Measurements from ENCODE around the gene TMEM231. TPM values are rescaled to one million over a fixed set of nuclear protein-coding genes. Genes with fewer than 3 reads are reported as not detected.
A peak's percentile ranks its signal among the peaks of the same experiment; 100 is the strongest.
"Not testable (repeated sequence)": the region's sequence is repeated elsewhere in the genome, so short reads cannot be mapped to it uniquely, and the experiment has no call there.

TMEM231 gene
- total and polyA plus RNA-seq, 7 experiments from 2014 or later = 1.3 to 3.9 (median 2.7) TPM

GRCh38 chr16:75506574-75506973, 49.5 kb downstream of the TMEM231 start:
- Mint-ChIP-seq H3K4me3 (no peak overlapping the region), H3K27ac (no peak overlapping the region), H3K4me1 (no peaks in the 10 kb centered on the region), H3K9me3 (no peaks in the 10 kb centered on the region), H3K36me3 (no peaks in the 10 kb centered on the region), H3K27me3 (peaks cover 5 to 27% (median 11%) of the 10 kb centered on the region in 5 donors)
- DNase-seq (no peak), ATAC-seq (peak; percentile 81)
- POLR2A ChIA-PET = no interaction called here
- CTCF ChIA-PET = no interaction called here
- H3K27me3 ChIP-seq (ENCODE audit: control insufficient read depth in 2 of 2, insufficient read depth in 2 of 2, low read length in 2 of 2) = no peaks in the 10 kb centered on the region
- H3K36me3 ChIP-seq (ENCODE audit: control insufficient read depth in 2 of 3, insufficient read depth in 3 of 3, low read length in 3 of 3) = no peaks in the 10 kb centered on the region
- intact Hi-C loops (cut with micrococcal nuclease) = no loop called here
- no peak overlapping the region for H3K4me3 ChIP-seq (ENCODE audit: low read length)
- no peak overlapping the region for H3K27ac ChIP-seq (ENCODE audit: low read depth, low read length)
- no peaks in the 10 kb centered on the region for H3K9me3 ChIP-seq (ENCODE audit: control insufficient read depth in 2 of 3, low read length in 3 of 3)
- H3K4me1 ChIP-seq (ENCODE audit: control insufficient read depth in 2 of 2, insufficient read depth in 2 of 2, low read length in 2 of 2) = no peaks in the 10 kb centered on the region

GRCh38 chr16:75506107-75506506, 49.9 kb downstream of the TMEM231 start:
- POLR2A ChIA-PET = no interaction called here

DNA sequence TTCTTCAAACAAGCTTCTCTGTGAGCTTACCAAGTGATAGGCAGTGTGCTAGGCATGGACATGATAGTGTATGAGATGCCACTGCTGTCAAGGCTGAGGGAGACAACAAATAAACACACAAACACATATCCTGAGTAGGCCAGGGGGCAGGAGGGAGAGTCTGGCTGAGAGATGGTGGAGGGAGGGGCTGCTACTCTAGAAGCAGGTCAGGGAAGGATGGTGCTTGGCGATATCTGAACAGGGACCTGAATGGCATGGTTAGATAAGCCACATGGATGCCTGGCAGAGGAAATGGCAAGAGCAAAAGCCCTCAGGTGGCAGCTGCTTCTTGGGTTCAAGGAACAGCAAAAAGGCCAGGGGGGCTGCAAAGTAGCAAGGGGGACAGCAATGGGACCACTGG, 52.3 kb downstream of the TMEM231 start:
- ChIA-PET POLR2A (interaction anchor here (2.0 kb wide), 1 partner anchor 13 kb away, joined by 5 read pairs; no protein-coding TSS in a partner anchor), CTCF (no interaction called here)
- Histone ChIP-seq H3K27me3 (ENCODE audit: control insufficient read depth in 2 of 2, insufficient read depth in 2 of 2, low read length in 2 of 2) (no peaks in the 10 kb centered on the region), H3K36me3 (ENCODE audit: control insufficient read depth in 2 of 3, insufficient read depth in 3 of 3, low read length in 3 of 3) (no peaks in the 10 kb centered on the region), H3K9me3 (ENCODE audit: control insufficient read depth in 2 of 3, low read length in 3 of 3) (no peaks in the 10 kb centered on the region), H3K27ac (ENCODE audit: low read depth, low read length) (no peak overlapping the region), H3K4me1 (ENCODE audit: control insufficient read depth in 2 of 2, insufficient read depth in 2 of 2, low read length in 2 of 2) (no peaks in the 10 kb centered on the region), H3K4me3 (ENCODE audit: low read length) (no peak overlapping the region)
- no peaks in the 10 kb centered on the region for H3K4me1 Mint-ChIP-seq
- H3K27ac Mint-ChIP-seq = no peak overlapping the region
- H3K4me3 Mint-ChIP-seq = no peak overlapping the region
- intact Hi-C loops (cut with micrococcal nuclease) = no loop called here
- DNase-seq (no peak), ATAC-seq (no peak)
- H3K27me3 Mint-ChIP-seq = peaks cover 5 to 32% (median 11%) of the 10 kb centered on the region in 5 donors
- no peaks in the 10 kb centered on the region for H3K36me3 Mint-ChIP-seq
- no peaks in the 10 kb centered on the region for H3K9me3 Mint-ChIP-seq

More at GRCh38 chr16:75506107-75506506, 49.9 kb downstream of the TMEM231 start:
- Histone ChIP-seq H3K9me3 (ENCODE audit: control insufficient read depth in 2 of 3, low read length in 3 of 3) (no peaks in the 10 kb centered on the region), H3K36me3 (ENCODE audit: control insufficient read depth in 2 of 3, insufficient read depth in 3 of 3, low read length in 3 of 3) (no peaks in the 10 kb centered on the region), H3K27ac (ENCODE audit: low read depth, low read length) (no peak overlapping the region), H3K4me3 (ENCODE audit: low read length) (no peak overlapping the region), H3K27me3 (ENCODE audit: control insufficient read depth in 2 of 2, insufficient read depth in 2 of 2, low read length in 2 of 2) (no peaks in the 10 kb centered on the region), H3K4me1 (ENCODE audit: control insufficient read depth in 2 of 2, insufficient read depth in 2 of 2, low read length in 2 of 2) (no peaks in the 10 kb centered on the region)
- ATAC-seq (no peak), DNase-seq (no peak)
- peaks cover 5 to 27% (median 11%) of the 10 kb centered on the region in 5 donors for H3K27me3 Mint-ChIP-seq
- CTCF ChIA-PET = no interaction called here
- intact Hi-C loops (cut with micrococcal nuclease) = no loop called here
- no peak overlapping the region for H3K4me3 Mint-ChIP-seq
- H3K9me3 Mint-ChIP-seq = no peaks in the 10 kb centered on the region
- H3K27ac Mint-ChIP-seq = no peak overlapping the region
- H3K4me1 Mint-ChIP-seq = no peaks in the 10 kb centered on the region
- no peaks in the 10 kb centered on the region for H3K36me3 Mint-ChIP-seq

- DNase-seq (no peak), ATAC-seq (no peak)
- Histone ChIP-seq H3K27me3 (ENCODE audit: control insufficient read depth in 2 of 2, insufficient read depth in 2 of 2, low read length in 2 of 2) (no peaks in the 10 kb centered on the region), H3K4me3 (ENCODE audit: low read length) (no peak overlapping the region), H3K27ac (ENCODE audit: low read depth, low read length) (no peak overlapping the region), H3K4me1 (ENCODE audit: control insufficient read depth in 2 of 2, insufficient read depth in 2 of 2, low read length in 2 of 2) (no peaks in the 10 kb centered on the region), H3K9me3 (ENCODE audit: control insufficient read depth in 2 of 3, low read length in 3 of 3) (no peaks in the 10 kb centered on the region), H3K36me3 (ENCODE audit: control insufficient read depth in 2 of 3, insufficient read depth in 3 of 3, low read length in 3 of 3) (no peaks in the 10 kb centered on the region)
- Mint-ChIP-seq H3K27me3 (peaks cover 4 to 25% (median 11%) of the 10 kb centered on the region in 5 donors), H3K36me3 (no peaks in the 10 kb centered on the region), H3K9me3 (no peaks in the 10 kb centered on the region), H3K27ac (no peak overlapping the region), H3K4me1 (no peaks in the 10 kb centered on the region), H3K4me3 (no peak overlapping the region)
- ChIA-PET POLR2A (interaction anchor here (0.8 to 2.0 kb wide), 2 partner anchors 14 to 1811 kb away, joined by 3 to 5 read pairs; no protein-coding TSS in a partner anchor), CTCF (no interaction called here)
- intact Hi-C loops (cut with micrococcal nuclease) = no loop called here
Observed at GRCh38 chr16:75502916-75503605, 53.0 kb downstream of the TMEM231 start.

- H3K36me3 ChIP-seq (ENCODE audit: control insufficient read depth in 2 of 3, insufficient read depth in 3 of 3, low read length in 3 of 3); H3K27me3 ChIP-seq (ENCODE audit: control insufficient read depth in 2 of 2, insufficient read depth in 2 of 2, low read length in 2 of 2); H3K9me3 ChIP-seq (ENCODE audit: control insufficient read depth in 2 of 3, low read length in 3 of 3); H3K4me1 ChIP-seq (ENCODE audit: control insufficient read depth in 2 of 2, insufficient read depth in 2 of 2, low read length in 2 of 2); CTCF ChIA-PET; H3K27ac Mint-ChIP-seq; H3K4me3 ChIP-seq (ENCODE audit: low read length); H3K4me3 Mint-ChIP-seq; H3K9me3 Mint-ChIP-seq; POLR2A ChIA-PET; H3K4me1 Mint-ChIP-seq; H3K36me3 Mint-ChIP-seq; H3K27ac ChIP-seq (ENCODE audit: low read depth, low read length); DNase-seq; intact Hi-C loops (cut with micrococcal nuclease); ATAC-seq: not testable (repeated sequence)
- H3K27me3 Mint-ChIP-seq = peaks cover 5 to 30% (median 14%) of the 10 kb centered on the region in 5 donors
Observed at GRCh38 chr16:75501820-75502219, 54.2 kb downstream of the TMEM231 start.

DNA sequence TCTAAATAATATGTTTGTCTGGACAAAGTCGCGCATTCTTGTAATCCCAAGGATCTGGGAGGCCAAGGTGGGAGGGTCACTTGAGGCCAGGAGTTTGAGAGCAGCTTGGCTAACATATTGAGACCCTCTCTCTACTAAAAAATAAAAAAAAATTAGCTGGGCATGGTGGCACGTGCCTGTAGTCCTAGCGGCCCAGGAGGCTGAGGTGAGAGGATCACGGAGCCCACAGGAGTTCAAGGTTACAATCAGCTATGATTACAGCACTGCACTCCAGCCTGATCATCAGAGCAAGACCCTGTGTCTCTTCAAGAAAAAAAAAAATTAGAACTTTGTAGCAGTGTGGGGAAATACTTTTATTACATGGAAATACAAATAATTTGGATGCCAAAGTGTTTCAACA, 54.7 kb downstream of the TMEM231 start:
- ATAC-seq (no peak), DNase-seq (no peak)
- CTCF ChIA-PET = no interaction called here
- Mint-ChIP-seq H3K4me3 (no peak overlapping the region), H3K27me3 (peaks cover 5 to 29% (median 12%) of the 10 kb centered on the region in 5 donors), H3K4me1 (no peaks in the 10 kb centered on the region), H3K9me3 (no peaks in the 10 kb centered on the region), H3K36me3 (no peaks in the 10 kb centered on the region), H3K27ac (no peak overlapping the region)
- H3K36me3 ChIP-seq (ENCODE audit: control insufficient read depth in 2 of 3, insufficient read depth in 3 of 3, low read length in 3 of 3) = no peaks in the 10 kb centered on the region
- H3K4me1 ChIP-seq (ENCODE audit: control insufficient read depth in 2 of 2, insufficient read depth in 2 of 2, low read length in 2 of 2) = no peaks in the 10 kb centered on the region
- no peaks in the 10 kb centered on the region for H3K9me3 ChIP-seq (ENCODE audit: control insufficient read depth in 2 of 3, low read length in 3 of 3)
- no peak overlapping the region for H3K27ac ChIP-seq (ENCODE audit: low read depth, low read length)
- intact Hi-C loops (cut with micrococcal nuclease) = no loop called here
- POLR2A ChIA-PET = no interaction called here
- no peak overlapping the region for H3K4me3 ChIP-seq (ENCODE audit: low read length)
- no peaks in the 10 kb centered on the region for H3K27me3 ChIP-seq (ENCODE audit: control insufficient read depth in 2 of 2, insufficient read depth in 2 of 2, low read length in 2 of 2)

- H3K4me1 ChIP-seq (ENCODE audit: control insufficient read depth in 2 of 2, insufficient read depth in 2 of 2, low read length in 2 of 2); H3K9me3 Mint-ChIP-seq; H3K36me3 Mint-ChIP-seq; H3K4me3 ChIP-seq (ENCODE audit: low read length); CTCF ChIA-PET; H3K36me3 ChIP-seq (ENCODE audit: control insufficient read depth in 2 of 3, insufficient read depth in 3 of 3, low read length in 3 of 3); H3K27ac Mint-ChIP-seq; H3K27ac ChIP-seq (ENCODE audit: low read depth, low read length); ATAC-seq; POLR2A ChIA-PET; H3K4me3 Mint-ChIP-seq; intact Hi-C loops (cut with micrococcal nuclease); H3K9me3 ChIP-seq (ENCODE audit: control insufficient read depth in 2 of 3, low read length in 3 of 3); DNase-seq; H3K27me3 ChIP-seq (ENCODE audit: control insufficient read depth in 2 of 2, insufficient read depth in 2 of 2, low read length in 2 of 2); H3K4me1 Mint-ChIP-seq: not testable (repeated sequence)
- peaks cover 9 to 37% (median 19%) of the 10 kb centered on the region in 5 donors for H3K27me3 Mint-ChIP-seq
Observed at GRCh38 chr16:75498605-75499322, 57.3 kb downstream of the TMEM231 start.
